Measurements from ENCODE around the gene UPK3A.
A peak's percentile ranks its signal among the peaks of the same experiment; 100 is the strongest.
"Not testable (repeated sequence)": the region's sequence is repeated elsewhere in the genome, so short reads cannot be mapped to it uniquely, and the experiment has no call there.

UPK3A gene

GRCh38 chr22:45284705-45285262 lies at the start of gene UPK3A:
UPK3A (plus strand) TSS chr22:45284949; CDS start chr22:45285014, 65 bp downstream.
- no peak for DNase-seq

- DNase-seq, result no peak
These were observed 49.5 kb upstream of the UPK3A start for GRCh38 chr22:45235101-45235777.

GRCh38 chr22:45235851-45236342 lies 48.9 kb upstream of the UPK3A start:
- no peak for DNase-seq

- no peak for DNase-seq
These were observed 47.4 kb upstream of the UPK3A start for GRCh38 chr22:45237065-45237990.

- DNase-seq, result no peak
These were observed 46.4 kb upstream of the UPK3A start for GRCh38 chr22:45238076-45238956.

- DNase-seq, result no peak
These were observed 45.6 kb upstream of the UPK3A start for GRCh38 chr22:45238957-45239680.

GRCh38 chr22:45239681-45240051 lies 45.1 kb upstream of the UPK3A start:
- no peak for DNase-seq

GRCh38 chr22:45240104-45240809 lies 44.5 kb upstream of the UPK3A start:
- no peak for DNase-seq

- DNase-seq, result peak; percentile 66
These were observed 43.7 kb upstream of the UPK3A start, which contains the start of gene KIAA0930 for GRCh38 chr22:45240810-45241631. KIAA0930 (minus strand) TSS chr22:45240894; CDS start chr22:45240703, 191 bp downstream.

- no peak for DNase-seq
These were observed 42.0 kb upstream of the UPK3A start for GRCh38 chr22:45242778-45243191.

- no peak for DNase-seq
These were observed 39.8 kb upstream of the UPK3A start for GRCh38 chr22:45244916-45245315.

- DNase-seq, result peak; percentile 95
These were observed 38.4 kb upstream of the UPK3A start for GRCh38 chr22:45246060-45246985.

- DNase-seq, result no peak
These were observed 35.8 kb upstream of the UPK3A start for GRCh38 chr22:45248832-45249561.

- DNase-seq, result no peak
These were observed 32.9 kb upstream of the UPK3A start for GRCh38 chr22:45251825-45252224.

- DNase-seq, result no peak
These were observed 31.6 kb upstream of the UPK3A start for GRCh38 chr22:45253039-45253641.

- no peak for DNase-seq
These were observed 30.4 kb upstream of the UPK3A start for GRCh38 chr22:45254388-45254787.

GRCh38 chr22:45254789-45255278 lies 29.9 kb upstream of the UPK3A start:
- DNase-seq, result no peak

GRCh38 chr22:45257941-45258340 lies 26.8 kb upstream of the UPK3A start:
- not testable (repeated sequence) for DNase-seq

All from fibroblast of upper back skin (primary cell).